ENCODE results near the gene ZNF438.

Gene ZNF438

DNA sequence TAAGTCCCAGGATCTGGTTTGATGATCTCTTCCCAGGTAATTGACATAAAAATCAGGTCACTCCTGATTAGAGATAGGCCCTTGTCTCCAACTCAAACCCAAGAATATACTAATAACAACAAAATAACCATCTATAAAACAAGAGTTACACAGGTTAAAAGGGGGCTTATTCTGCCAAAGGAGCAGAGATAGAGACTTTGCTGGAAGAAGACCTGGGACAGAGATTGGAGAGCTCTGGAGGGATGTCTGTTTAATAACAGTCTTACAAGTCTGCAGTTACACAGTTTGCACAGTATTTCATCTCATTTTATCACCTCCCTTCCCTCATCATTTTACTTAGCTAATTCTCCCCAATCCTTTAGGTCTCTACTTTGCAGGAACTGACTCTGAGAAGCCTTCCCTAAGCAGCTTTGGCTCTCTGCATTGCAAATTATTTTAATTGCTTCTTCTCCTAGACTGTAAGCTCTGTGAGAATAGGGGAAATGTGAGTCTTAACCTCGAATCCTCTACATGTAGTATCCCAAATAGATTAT is 3.7 kb upstream of the ZNF438 start:
- Histone ChIP-seq H3K4me1 (ENCODE audit: control insufficient read depth, low read length) (peaks cover 25% of the 10 kb centered on the region), H3K27ac (ENCODE audit: low read depth, low read length) (no peak overlapping the region), H3K4me2 (ENCODE audit: low read length) (no peak overlapping the region), H3K27me3 (ENCODE audit: control insufficient read depth, low read length) (no peaks in the 10 kb centered on the region), H3K36me3 (ENCODE audit: control insufficient read depth, low read length) (no peaks in the 10 kb centered on the region), H3K4me3 (ENCODE audit: low read length) (no peak overlapping the region), H3K9me3 (ENCODE audit: control insufficient read depth, insufficient read depth, low read length) (no peaks in the 10 kb centered on the region), H3K79me2 (ENCODE audit: control insufficient read depth, low read length) (no peaks in the 10 kb centered on the region), H3F3A (ENCODE audit: control insufficient read depth, insufficient read depth) (peaks cover 3% of the 10 kb centered on the region; the same call in 1 of the 2 replicates), H3K9me2 (replicated peaks; ENCODE audit: control insufficient read depth, low read length) (no peaks in the 10 kb centered on the region), H4K20me1 (ENCODE audit: control insufficient read depth, insufficient read depth, low read depth, low read length) (no peaks in the 10 kb centered on the region)
- TF ChIP-seq CTCF (IDR thresholded peaks at IDR 0.05; ENCODE audit: low read depth, low read length, poor library complexity, severe bottlenecking) (no peak), EZH2phosphoT487 (IDR thresholded peaks at IDR 0.05; ENCODE audit: borderline replicate concordance, low read length) (no peak)

GRCh38 chr10:31034098-31034909 is 2.6 kb upstream of the ZNF438 start:
- H3K27ac ChIP-seq (ENCODE audit: low read depth, low read length), result no peak overlapping the region
- H3K9me3 ChIP-seq (ENCODE audit: control insufficient read depth, insufficient read depth, low read length), result no peaks in the 10 kb centered on the region
- H3K9me2 ChIP-seq (replicated peaks; ENCODE audit: control insufficient read depth, low read length), result no peaks in the 10 kb centered on the region
- H3K4me3 ChIP-seq (ENCODE audit: low read length), result no peak overlapping the region
- H3K27me3 ChIP-seq (ENCODE audit: control insufficient read depth, low read length), result no peaks in the 10 kb centered on the region
- H3K36me3 ChIP-seq (ENCODE audit: control insufficient read depth, low read length), result no peaks in the 10 kb centered on the region
- TF ChIP-seq CTCF (IDR thresholded peaks at IDR 0.05; ENCODE audit: low read depth, low read length, poor library complexity, severe bottlenecking) (no peak), EZH2phosphoT487 (IDR thresholded peaks at IDR 0.05; ENCODE audit: borderline replicate concordance, low read length) (no peak)
- no peaks in the 10 kb centered on the region for H4K20me1 ChIP-seq (ENCODE audit: control insufficient read depth, insufficient read depth, low read depth, low read length)
- peaks cover 24% of the 10 kb centered on the region for H3K4me1 ChIP-seq (ENCODE audit: control insufficient read depth, low read length)
- peaks cover 3% of the 10 kb centered on the region; the same call in 1 of the 2 replicates for H3F3A ChIP-seq (ENCODE audit: control insufficient read depth, insufficient read depth)
- H3K4me2 ChIP-seq (ENCODE audit: low read length), result no peak overlapping the region
- no peaks in the 10 kb centered on the region for H3K79me2 ChIP-seq (ENCODE audit: control insufficient read depth, low read length)

GRCh38 chr10:31033147-31033546 is 1.5 kb upstream of the ZNF438 start:
- no peak overlapping the region for H3K4me3 ChIP-seq (ENCODE audit: low read length)

More at GRCh38 chr10:31033147-31033546, 1.5 kb upstream of the ZNF438 start:
- H3K9me2 ChIP-seq (replicated peaks; ENCODE audit: control insufficient read depth, low read length), result no peaks in the 10 kb centered on the region
- peaks cover 3% of the 10 kb centered on the region; the same call in 1 of the 2 replicates for H3F3A ChIP-seq (ENCODE audit: control insufficient read depth, insufficient read depth)
- H3K79me2 ChIP-seq (ENCODE audit: control insufficient read depth, low read length), result no peaks in the 10 kb centered on the region
- H3K9me3 ChIP-seq (ENCODE audit: control insufficient read depth, insufficient read depth, low read length), result no peaks in the 10 kb centered on the region
- no peaks in the 10 kb centered on the region for H3K27me3 ChIP-seq (ENCODE audit: control insufficient read depth, low read length)
- TF ChIP-seq CTCF (IDR thresholded peaks at IDR 0.05; ENCODE audit: low read depth, low read length, poor library complexity, severe bottlenecking) (no peak), EZH2phosphoT487 (IDR thresholded peaks at IDR 0.05; ENCODE audit: borderline replicate concordance, low read length) (no peak)
- peak overlapping the region; percentile 96 for H3K4me2 ChIP-seq (ENCODE audit: low read length)
- H3K4me1 ChIP-seq (ENCODE audit: control insufficient read depth, low read length), result peaks cover 18% of the 10 kb centered on the region
- no peaks in the 10 kb centered on the region for H4K20me1 ChIP-seq (ENCODE audit: control insufficient read depth, insufficient read depth, low read depth, low read length)
- no peak overlapping the region for H3K27ac ChIP-seq (ENCODE audit: low read depth, low read length)
- H3K36me3 ChIP-seq (ENCODE audit: control insufficient read depth, low read length), result no peaks in the 10 kb centered on the region

Measured in DOHH2 (cell line).